Measurements from ENCODE around the gene PODXL2.
"Not testable (repeated sequence)": the region's sequence is repeated elsewhere in the genome, so short reads cannot be mapped to it uniquely, and the experiment has no call there.

The PODXL2 gene

DNA sequence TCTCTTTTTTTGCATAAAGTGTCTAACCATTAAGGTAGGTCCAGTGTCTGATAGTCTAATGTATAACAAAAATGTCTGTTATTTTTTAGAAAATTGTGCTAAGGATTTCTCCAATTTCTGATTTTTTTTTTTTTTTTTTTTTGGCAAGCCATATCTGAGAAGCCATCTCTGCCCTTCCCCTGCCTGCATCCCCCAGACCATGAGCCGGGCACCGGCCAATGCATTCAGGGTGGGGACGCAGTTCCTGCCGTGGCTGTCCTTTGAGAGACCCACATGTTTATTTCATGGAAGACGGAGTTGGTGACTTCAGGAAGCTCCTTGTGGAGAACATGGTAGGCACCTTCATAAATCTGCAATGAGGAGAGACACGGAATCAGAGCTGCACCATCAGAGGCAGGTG is 63.0 kb downstream of the PODXL2 start:
- no peak for DNase-seq

DNA sequence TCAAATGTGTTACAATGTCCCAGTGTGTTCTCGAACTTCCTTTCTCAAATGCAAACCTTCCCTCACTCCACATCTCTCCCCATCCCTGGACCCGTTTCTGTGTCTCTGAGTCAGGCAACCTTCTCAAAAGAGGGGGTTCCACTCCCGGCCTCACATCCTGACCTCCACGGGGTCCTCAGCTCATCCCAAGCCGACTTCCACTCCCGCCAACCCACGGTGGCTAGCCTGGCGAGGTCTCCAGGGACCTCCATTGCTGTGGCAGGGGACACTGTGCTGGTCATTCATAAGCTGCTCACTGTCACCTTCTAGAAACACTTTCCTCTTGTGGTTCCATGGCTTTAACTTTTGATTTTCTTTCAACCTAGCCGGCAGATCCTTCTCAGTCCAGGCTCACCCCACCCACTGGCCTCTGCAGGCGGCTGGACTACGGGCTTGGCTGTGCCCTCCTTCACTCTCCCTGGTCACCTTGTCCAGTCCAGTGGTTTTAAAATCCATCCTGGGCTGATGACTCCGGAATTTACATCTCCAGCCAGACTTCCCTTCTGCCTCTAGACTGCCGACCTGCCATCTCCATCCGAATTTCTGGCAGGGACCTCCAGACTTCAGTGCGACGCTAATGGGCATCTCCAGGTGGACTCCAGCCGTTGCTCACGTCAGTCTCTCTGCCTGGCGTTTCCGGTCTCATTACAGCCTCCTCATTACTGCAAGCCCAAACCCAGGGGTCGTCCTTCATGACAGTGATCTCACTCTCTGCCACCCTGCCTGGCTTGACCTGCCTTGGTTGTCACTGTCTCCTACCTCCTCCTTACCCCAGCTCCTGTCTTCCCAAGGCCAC is 63.7 kb downstream of the PODXL2 start:
- no peak for DNase-seq

DNA sequence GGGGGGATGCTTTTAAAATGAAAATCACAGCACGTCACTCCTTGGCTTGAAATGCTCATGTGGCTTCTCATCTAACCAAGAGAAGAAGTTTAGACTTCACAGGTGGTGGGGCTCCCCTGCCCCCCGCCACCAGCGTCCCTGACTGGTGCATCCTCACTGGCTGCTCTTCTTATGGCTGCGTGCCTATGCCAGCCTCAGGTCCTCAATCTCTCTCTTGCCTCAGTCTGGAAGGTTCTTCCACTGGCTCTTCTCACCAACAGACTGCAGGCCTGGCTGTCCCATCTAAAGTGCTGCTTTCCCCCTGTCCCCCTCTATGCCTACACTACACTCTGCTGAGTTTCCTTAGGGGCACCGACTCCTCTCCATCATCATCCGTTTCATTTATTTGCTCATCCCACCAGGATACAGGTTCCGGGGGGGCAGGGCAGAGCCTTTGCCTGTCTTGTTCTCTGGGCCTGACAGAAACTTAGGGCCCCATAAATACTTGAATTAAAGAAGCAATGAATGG is 64.4 kb downstream of the PODXL2 start:
- no peak for DNase-seq

DNA sequence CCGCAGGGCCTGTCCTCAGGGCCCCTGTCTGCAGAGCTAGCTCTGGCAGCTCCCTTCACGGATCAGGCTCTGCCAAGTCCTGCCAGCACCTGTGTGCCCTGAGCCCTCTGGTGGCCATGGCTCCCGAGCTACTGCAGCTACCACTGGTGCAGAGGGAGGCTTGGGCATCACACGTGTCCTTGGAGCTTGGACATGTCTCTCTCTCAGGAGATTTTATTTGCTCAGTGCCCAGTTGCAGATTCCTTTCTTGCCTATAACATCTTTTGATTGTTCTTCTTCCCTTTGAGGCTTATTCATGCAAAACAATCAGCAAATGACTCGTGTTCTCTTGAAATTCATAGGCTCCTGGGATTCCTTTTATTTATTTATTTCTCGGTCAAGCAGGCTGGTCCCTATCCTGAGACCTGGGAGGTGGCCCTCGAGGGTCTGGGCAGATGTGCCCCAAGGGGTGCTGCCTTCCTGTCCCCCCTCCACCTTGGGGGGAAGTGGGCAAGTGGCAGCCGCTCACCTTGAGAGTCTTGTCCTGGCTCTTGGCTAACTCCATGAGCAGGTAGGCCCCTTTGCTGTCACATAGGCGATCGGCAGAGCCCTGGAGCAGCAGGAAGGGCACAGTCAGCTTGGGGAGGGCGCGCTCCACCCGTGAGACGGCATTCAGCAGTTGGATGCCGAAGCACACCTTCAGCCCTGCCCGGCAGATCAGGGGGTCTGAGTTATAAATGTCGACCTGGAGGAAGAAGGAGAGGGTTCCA is 65.7 kb downstream of the PODXL2 start:
- DNase-seq, result peak; percentile 69

DNA sequence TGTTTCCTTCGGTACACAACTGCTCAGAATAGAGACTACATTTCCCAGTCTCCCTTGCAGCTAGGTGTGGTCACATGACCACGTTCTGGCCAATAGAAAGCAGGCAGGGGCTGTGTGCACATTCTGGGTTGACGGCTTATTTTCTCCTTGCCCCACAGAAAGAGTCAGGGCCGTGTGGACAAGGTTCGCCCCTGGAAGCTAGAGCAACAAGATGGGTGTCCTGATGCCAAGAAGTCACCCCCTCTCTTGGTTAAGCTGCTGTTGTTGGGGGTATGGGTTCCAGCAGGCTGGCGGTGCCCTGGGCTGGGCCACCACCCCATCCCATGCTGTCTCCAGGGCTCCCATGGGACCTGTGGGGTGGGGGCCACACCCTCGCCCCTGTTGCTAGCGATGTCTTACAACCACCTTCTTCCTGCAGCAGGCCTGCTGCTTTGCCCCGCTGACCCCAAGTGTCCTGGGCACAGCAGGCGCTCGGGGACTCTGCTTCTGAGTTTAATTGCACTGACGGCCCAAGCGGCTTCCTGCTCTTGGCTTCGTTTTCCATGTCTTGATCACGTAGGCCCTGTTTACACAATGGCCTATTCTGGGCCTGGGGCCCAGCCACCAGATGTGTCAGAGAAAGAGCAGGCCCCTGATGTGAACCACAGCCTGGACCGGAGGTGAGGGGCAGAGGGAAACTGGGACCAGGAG is 68.7 kb downstream of the PODXL2 start:
- DNase-seq, result peak; percentile 48

DNA sequence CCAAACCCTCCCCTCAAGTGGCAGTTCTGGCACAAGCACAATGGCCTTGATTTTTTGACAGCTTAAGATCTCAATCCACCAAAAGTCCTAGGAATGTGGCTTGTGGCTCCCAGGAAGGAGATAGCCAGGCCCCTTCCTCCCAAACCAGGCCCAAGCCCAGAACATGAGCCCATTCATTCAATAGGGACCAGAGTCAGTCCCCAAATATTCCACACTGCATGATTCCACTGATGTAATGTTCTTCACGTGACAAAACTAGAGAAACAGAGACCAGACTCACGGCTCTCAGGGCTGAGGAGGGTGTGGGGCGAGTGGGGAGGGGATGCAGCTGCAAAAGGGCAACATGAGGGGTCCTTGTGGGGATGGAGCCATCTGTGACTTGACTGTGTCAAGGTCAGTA is 69.3 kb downstream of the PODXL2 start:
- no peak for DNase-seq

DNA sequence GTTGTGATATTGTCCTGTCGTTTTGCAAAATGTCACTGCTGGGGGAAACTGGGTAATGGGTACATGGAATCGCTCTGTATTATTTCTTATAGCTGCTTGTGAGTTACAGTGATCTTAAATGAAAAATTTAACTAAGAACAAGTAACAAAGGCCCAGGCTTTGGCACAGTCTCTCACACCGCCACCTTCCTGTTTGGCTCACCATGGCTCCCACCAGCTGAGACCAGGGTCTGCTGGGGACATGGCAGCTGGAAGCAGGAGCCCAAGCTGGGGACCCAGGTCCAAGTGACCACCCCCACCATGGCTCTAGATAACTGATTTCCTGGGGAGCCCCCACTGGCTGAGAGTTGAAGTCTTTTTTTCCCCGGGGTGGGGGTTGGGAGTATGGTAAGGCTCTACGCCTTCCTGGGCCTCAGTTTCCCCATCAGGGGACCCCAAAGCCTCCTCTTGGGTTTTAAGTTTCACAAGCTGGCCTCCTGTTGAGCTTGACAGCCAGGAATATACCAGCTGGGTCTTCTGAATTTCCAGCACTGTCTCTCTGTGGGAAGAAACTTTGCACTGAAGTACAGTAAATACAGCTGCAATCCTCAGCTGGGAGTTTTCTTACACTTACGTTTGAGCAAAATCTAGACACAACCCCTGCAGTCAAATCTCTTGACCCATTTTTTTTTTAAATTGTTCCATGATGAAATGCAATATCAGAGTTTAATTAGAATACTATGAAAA is 69.9 kb downstream of the PODXL2 start:
- DNase-seq, result no peak

DNA sequence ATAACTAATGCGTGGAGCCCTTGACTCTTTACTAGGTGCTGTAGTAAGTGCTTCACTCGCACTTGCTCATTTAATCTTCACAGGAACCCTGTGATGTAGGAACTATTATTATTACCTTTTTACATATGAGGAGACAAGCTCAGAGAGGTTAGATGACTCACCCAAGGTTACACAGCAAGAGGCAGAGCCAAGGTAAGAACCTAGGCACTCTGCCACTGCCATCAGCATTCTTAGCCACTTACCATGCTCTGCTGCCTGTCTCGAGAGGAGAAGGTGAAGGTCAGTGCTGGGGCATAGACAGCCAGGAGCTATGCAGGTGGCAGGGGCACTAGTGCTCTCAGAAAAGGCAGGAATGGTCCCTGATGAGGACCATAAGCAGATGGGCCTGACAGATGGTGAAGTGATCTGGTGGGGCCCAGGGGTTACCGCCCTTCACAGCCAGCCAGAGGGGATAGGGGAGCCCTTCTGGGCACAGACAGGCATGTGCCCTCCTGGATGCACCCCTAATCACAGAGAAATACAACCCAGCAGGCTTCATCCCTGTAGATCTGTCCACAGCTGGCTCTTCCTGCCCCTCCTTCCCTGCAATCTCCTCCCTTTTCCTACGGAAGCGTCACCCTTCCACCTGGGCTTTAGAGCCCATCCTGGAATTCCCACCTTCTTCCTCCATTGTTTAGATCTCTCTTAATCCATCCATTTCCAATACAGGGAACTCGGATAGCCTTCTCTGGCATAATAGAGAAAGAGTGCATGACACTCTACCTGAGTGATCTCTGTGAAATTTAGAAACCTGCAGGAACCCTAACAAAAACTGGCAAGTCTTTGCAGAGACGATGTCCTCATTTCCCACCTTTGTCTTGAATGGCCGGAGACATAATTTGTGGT is 70.7 kb downstream of the PODXL2 start:
- DNase-seq, result no peak

DNA sequence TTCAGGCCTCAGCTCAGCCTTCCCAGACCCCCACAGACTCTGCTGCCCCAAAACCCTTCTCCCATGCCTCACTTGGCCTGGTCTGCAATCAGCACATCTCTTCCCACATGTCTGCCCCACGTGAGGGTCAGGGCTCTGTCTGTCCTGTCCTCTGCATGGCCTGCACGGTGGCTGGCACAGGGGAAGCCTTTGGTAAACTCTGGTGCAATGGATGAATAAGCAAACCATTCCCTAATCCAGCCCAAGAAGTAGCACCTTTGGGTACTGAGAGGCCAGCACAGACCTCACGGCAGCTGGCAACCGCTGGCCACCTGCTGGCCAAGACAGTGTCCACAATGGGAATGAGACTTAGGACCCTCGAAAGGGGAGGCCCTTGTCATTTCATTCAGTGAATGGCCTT is 71.4 kb downstream of the PODXL2 start:
- DNase-seq, result no peak

DNA sequence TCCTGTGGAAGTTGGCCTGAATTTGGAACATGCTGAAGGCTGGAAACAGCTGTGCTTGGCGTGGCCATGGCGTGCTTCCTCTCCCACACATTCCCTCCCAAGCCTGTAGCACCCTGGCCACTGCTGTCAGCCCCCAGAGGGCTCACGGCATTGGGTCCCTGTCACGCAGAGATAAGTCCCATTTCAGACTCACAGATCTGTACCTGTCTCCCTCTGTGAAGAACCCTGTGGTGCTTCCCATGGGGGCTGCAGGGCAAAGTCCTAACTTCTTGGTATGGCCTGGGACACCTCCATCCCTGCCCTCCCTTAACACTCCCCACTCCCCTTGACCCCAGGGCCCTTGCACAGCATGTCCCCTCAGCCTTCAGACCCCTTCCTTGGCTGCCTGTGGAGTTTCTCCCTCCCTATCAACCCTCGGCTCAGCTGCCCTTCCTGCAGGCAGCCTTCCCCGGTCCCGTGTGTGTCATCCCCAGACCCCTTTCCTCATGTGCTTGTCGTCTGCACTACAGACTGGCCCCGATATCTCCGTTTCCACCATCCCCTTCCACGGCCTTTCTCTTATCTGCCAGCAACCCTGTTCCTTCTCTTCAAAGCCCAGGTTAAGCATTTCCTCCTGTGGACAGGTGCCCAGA is 72.4 kb downstream of the PODXL2 start:
- DNase-seq, result no peak

DNA sequence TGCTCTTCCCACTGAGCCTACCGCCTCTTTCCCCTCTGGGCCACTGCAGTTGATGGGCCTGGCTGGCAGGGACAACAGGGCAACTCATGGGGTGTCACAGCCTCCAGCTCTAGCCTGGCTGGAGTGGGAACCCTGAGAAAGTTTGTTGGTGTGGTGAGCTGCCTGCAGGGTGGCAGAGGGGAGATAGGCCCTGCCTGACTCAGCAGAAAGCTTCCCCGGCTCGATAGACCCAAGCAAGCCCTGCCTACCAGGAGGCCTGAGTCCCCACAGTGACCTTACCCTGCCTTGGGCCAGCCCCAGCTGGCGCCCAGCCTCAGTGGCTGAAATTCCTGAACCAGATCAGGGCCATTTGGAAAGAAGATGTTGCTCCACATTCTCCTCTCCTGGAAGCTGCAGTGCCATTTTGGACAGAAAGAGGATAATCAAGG is 73.2 kb downstream of the PODXL2 start:
- no peak for DNase-seq

DNA sequence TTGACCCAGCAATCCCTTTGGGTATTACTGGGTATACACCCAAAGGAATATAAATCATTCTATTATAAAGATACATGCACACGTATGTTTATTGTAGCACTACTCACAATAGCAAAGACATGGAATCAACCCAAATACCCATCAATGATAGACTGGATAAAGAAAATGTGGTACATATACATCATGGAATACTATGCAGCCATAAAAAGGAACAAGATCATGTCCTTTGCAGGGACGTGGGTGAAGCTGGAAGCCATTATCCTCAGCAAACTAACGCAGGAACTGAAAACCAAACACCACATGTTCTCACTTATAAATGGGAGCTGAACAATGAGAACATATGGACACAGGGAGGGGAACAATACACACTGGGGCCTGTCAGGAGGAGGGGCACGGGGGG is 75.9 kb downstream of the PODXL2 start:
- not testable (repeated sequence) for DNase-seq

DNA sequence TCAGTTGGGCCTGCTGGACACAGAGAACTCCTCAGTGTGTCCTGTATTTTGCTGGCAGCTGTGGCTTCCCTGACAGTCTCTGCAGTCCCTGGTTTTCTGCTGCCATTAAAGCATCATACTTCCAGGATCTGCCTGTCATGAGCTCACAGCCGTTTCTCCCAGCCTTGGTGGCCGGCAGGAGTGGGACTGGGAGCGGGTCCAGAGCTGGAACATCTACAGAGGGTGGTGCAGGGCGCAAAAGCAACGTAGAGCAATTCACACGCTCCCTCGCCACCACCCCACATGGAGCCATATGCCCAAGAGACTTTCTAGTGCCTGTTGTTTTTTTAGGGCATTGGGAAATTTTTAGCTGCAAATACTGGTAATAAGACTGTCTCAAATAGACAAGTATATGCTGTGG is 77.3 kb downstream of the PODXL2 start:
- no peak for DNase-seq

DNA sequence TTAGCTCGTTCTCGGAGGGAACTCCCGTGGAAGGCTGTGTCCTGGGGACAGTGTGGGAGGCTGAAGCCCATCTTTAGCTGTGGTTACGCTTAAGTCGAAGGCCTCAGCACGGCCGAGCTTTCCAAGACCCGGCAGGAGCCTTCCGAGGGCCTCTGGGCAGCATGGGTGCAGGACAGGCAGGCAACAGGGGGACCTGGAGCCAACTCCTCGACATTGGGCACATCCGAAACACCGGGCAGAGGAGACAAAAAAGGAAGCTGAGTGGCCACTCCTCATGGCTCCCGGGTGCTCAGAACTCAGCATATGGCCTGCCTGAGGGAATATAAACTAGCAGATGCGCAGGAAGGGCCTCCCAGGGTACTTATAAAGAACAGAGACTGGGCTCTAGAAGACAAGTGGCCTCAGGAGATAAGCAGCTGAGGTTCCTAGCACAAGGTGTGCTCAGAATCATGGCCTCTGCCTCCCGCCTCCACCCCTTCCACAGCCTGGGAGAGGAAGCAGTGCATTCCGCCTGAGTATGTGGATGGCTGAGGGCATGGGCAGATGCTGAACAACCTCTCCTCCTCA is 77.9 kb downstream of the PODXL2 start:
- no peak for DNase-seq

DNA sequence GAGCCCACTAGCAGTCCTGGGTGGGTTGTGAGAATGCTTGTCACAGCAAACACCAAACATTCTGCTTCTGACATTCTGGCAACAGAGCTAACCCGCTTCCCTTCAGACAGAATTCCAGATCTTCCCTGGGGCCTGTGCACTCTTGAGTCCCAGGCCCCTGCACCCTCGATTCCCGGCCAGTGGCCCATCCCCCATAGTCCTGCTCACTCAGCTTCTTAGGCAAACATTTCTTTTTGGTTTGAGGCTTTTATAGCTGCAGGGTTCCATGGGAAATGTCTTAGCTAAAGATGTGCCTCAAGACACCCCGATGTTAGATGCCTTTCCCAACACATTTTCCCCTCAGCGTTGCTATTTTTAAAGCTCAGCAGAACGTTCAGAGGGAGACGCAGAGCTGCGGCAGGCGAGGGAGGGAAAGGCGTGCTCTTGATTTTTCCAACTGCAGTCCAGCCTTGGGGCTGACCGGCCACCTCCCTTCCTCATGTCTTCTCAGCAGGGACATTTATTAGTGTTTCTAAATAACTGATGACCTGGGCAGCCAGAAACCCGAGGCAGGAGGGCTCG is 78.9 kb downstream of the PODXL2 start:
- no peak for DNase-seq

DNA sequence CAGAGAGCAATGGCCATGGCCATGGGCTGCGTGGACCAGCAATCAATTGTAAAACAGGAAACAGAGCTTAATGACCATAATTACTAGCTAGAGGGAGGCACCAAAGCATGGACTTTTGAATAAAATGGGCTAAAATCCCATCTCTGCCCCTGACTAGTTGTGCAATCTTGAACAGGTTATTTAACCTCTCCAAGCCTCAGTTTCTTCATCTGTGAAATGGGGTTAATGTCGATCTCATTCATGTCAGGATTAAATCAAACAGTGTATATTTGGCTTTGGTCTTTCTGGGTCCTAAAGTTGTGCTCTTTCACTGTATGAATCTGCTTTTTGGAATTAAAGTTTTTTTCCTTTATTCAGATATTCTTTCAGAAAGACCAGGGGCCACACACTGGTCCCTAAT is 79.9 kb downstream of the PODXL2 start:
- DNase-seq, result no peak

DNA sequence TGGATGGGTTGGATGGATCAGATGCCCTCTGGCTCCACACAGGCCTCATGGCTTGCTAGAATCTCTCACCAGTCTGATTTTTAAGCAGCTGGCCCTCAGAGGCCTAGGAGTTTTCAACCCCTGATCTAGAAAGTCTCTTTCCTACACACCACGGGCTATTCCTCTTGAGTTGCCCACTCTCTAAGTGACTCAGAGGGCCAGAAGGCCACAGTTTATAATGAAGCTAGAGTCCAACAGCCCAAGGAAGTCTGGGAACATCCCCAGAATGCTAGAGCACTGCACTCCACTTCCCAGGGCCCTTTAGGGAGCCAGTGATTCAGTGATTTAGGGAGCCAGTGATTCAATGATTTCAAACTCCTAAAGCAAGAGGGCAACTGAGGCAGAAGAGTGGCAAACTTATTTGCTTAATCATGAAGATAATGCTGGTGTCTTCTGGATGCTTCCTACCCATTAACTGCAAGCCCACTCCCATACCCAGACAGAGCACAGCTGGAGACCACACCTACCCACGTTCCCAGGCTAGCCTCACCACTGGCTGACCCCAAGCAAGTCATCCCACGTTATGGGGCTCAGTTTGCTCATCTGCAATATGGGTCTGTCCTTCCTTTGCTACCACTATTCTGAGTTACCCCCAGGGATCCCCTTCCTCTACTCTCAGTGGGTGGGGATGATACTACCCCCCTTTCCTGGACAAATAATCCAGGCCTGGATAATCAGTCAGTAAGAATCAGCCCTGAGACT is 80.5 kb downstream of the PODXL2 start:
- no peak for DNase-seq

DNA sequence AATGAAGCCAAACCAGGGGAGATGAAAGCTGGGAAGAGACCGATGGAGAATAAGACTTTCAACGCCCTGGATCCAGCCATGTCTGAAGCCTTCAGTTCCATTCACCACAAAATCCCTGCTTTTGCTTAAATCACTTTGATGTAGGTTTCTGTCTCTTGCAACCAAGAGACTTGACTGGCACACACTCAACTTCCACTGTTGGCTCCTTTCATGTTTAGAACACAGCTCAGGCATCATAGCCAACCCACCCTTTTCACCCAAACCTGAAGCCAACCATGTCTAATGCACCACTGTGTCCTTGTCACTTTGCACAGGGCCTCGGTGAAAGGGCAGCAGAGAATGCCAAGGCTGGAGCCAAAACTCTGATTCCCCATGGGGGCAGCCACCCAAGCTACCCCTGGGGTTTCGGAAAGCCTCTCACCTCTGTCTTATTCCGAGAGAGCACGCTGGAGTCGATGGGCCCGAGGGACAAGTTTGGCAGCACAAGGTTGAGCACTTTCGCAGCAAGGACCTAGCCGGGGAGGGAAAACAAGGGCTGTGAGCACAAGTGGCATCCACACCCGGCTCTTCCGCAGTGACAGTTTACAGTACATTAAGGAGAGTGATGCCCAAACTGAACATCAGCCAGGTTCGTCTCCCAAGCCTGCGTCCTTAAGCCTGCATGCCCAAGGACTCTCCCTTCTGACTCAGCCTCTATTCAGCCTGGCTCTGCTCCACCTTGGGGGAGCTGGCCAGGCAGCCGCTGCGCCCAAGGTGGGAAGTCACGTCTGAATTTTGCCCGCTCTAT is 81.4 kb downstream of the PODXL2 start:
- no peak for DNase-seq

Data from CD4-positive, alpha-beta T cell treated with Interleukin-17A for 4 hours (primary cell).